SK-N-SH (cell line): ENCODE data around the gene LILRB3.

Experiments
- CTCF ChIP-seq: fragments of 200-600 bp; sonication (generic); IDR thresholded peaks from 2 replicates; pipeline ENCODE4 v1.6.1; 2017; ENCODE audit warnings: antibody characterized with exemption, mild to moderate bottlenecking, moderate library complexity
- YY1 ChIP-seq: IDR thresholded peaks from 2 replicates; pipeline ENCODE4 v1.4.0; 2012; ENCODE audit warnings: low read depth, mild to moderate bottlenecking

- TF ChIP-seq YY1 (no peak), CTCF (no peak)
Observed at GRCh38 chr19:54256250-54257115, 33.7 kb upstream of the LILRB3 start.
